ENCODE results near the gene CPNE2. TPM values are rescaled to one million over a fixed set of nuclear protein-coding genes. Genes with fewer than 3 reads are reported as not detected.
A peak's percentile ranks its signal among the peaks of the same experiment; 100 is the strongest.
"Not testable (repeated sequence)": the region's sequence is repeated elsewhere in the genome, so short reads cannot be mapped to it uniquely, and the experiment has no call there.

The CPNE2 gene
- total RNA-seq, 1 donor from 2014 or later = 9.9 TPM

GRCh38 chr16:57108432-57108831 lies 16.0 kb downstream of the CPNE2 start:
- DNase-seq (ENCODE audit: low spot score) = no peak
- Mint-ChIP-seq H3K36me3 (ENCODE audit: low read depth) (no peaks in the 10 kb centered on the region), H3K27ac (no peak overlapping the region), H3K4me3 (ENCODE audit: low read depth) (no peak overlapping the region), H3K9me3 (no peaks in the 10 kb centered on the region), H3K27me3 (ENCODE audit: low read depth) (no peaks in the 10 kb centered on the region), H3K4me1 (ENCODE audit: low read depth) (peaks cover 15% of the 10 kb centered on the region)
- intact Hi-C loops (cut with micrococcal nuclease) = no loop called here

GRCh38 chr16:57109259-57110105 lies 17.1 kb downstream of the CPNE2 start:
- intact Hi-C loops (cut with micrococcal nuclease); H3K27ac Mint-ChIP-seq; H3K36me3 Mint-ChIP-seq (ENCODE audit: low read depth); H3K27me3 Mint-ChIP-seq (ENCODE audit: low read depth); H3K4me3 Mint-ChIP-seq (ENCODE audit: low read depth); H3K9me3 Mint-ChIP-seq; DNase-seq (ENCODE audit: low spot score): not testable (repeated sequence)
- peaks cover 13% of the 10 kb centered on the region for H3K4me1 Mint-ChIP-seq (ENCODE audit: low read depth)

GRCh38 chr16:57110937-57111336 lies 18.6 kb downstream of the CPNE2 start:
- Mint-ChIP-seq H3K27me3 (ENCODE audit: low read depth) (no peaks in the 10 kb centered on the region), H3K27ac (no peak overlapping the region), H3K4me1 (ENCODE audit: low read depth) (peaks cover 7% of the 10 kb centered on the region), H3K9me3 (no peaks in the 10 kb centered on the region), H3K36me3 (ENCODE audit: low read depth) (no peaks in the 10 kb centered on the region), H3K4me3 (ENCODE audit: low read depth) (no peak overlapping the region)
- intact Hi-C loops (cut with micrococcal nuclease) = no loop called here
- no peak for DNase-seq (ENCODE audit: low spot score)

DNA sequence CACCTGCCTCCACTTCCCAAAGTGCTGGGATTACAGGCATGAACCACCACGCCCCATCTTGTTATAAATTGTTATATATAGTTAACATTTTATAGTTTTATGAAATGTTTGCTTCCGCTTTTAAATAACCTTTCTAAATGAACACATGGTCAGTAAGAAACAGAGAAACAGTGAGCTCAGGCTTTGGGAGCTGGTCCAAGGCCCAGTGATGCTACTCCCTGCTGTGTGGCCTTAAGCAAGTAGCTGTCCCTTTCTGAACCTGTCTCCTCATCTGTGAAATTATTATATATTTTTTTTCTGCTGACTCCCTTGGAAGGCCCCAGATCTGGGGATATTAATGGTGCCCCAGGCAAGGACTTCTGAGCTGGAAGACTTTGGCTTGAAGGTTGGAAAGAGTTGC lies 19.0 kb downstream of the CPNE2 start:
- H3K36me3 Mint-ChIP-seq (ENCODE audit: low read depth) = no peaks in the 10 kb centered on the region
- no peaks in the 10 kb centered on the region for H3K27me3 Mint-ChIP-seq (ENCODE audit: low read depth)
- H3K4me3 Mint-ChIP-seq (ENCODE audit: low read depth) = no peak overlapping the region
- intact Hi-C loops (cut with micrococcal nuclease) = no loop called here
- no peak for DNase-seq (ENCODE audit: low spot score)
- no peak overlapping the region for H3K27ac Mint-ChIP-seq
- peaks cover 5% of the 10 kb centered on the region for H3K4me1 Mint-ChIP-seq (ENCODE audit: low read depth)
- no peaks in the 10 kb centered on the region for H3K9me3 Mint-ChIP-seq

GRCh38 chr16:57112403-57113041 lies 20.1 kb downstream of the CPNE2 start:
- no peaks in the 10 kb centered on the region for H3K27me3 Mint-ChIP-seq (ENCODE audit: low read depth)
- intact Hi-C loops (cut with micrococcal nuclease) = no loop called here
- no peaks in the 10 kb centered on the region for H3K36me3 Mint-ChIP-seq (ENCODE audit: low read depth)
- H3K27ac Mint-ChIP-seq = no peak overlapping the region
- no peak overlapping the region for H3K4me3 Mint-ChIP-seq (ENCODE audit: low read depth)
- DNase-seq (ENCODE audit: low spot score) = no peak
- peaks cover 2% of the 10 kb centered on the region for H3K4me1 Mint-ChIP-seq (ENCODE audit: low read depth)
- H3K9me3 Mint-ChIP-seq = no peaks in the 10 kb centered on the region

GRCh38 chr16:57113042-57113453 lies 20.7 kb downstream of the CPNE2 start:
- Mint-ChIP-seq H3K27ac (no peak overlapping the region), H3K4me3 (ENCODE audit: low read depth) (no peak overlapping the region), H3K4me1 (ENCODE audit: low read depth) (no peaks in the 10 kb centered on the region), H3K36me3 (ENCODE audit: low read depth) (no peaks in the 10 kb centered on the region), H3K9me3 (no peaks in the 10 kb centered on the region), H3K27me3 (ENCODE audit: low read depth) (no peaks in the 10 kb centered on the region)
- no peak for DNase-seq (ENCODE audit: low spot score)
- intact Hi-C loops (cut with micrococcal nuclease) = no loop called here

- Mint-ChIP-seq H3K4me3 (ENCODE audit: low read depth) (no peak overlapping the region), H3K9me3 (no peaks in the 10 kb centered on the region), H3K36me3 (ENCODE audit: low read depth) (no peaks in the 10 kb centered on the region), H3K27ac (no peak overlapping the region), H3K4me1 (ENCODE audit: low read depth) (no peaks in the 10 kb centered on the region), H3K27me3 (ENCODE audit: low read depth) (no peaks in the 10 kb centered on the region)
- no peak for DNase-seq (ENCODE audit: low spot score)
- intact Hi-C loops (cut with micrococcal nuclease) = no loop called here
Measured at GRCh38 chr16:57113664-57114063, 21.3 kb downstream of the CPNE2 start.

DNA sequence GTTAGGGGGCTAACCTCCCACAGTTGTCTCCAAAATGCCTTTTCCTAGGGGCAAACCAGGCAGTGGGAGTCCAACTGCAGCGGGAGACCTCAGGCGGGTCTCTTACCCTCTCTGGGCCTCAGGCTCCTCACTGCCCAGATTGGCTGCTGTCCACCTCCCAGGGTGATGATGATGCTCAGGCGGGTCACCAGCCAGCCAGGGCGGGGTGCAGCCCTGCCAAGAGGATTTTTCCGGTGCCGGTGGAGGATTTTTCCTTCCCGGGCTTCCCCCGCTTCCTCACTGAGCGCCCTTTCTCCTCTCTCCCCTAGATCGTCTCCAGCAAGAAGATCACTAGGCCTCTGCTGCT lies 22.8 kb downstream of the CPNE2 start:
- DNase-seq (ENCODE audit: low spot score) = no peak
- H3K4me3 Mint-ChIP-seq (ENCODE audit: low read depth) = no peak overlapping the region
- H3K9me3 Mint-ChIP-seq = no peaks in the 10 kb centered on the region
- no peaks in the 10 kb centered on the region for H3K4me1 Mint-ChIP-seq (ENCODE audit: low read depth)
- intact Hi-C loops (cut with micrococcal nuclease) = no loop called here
- no peaks in the 10 kb centered on the region for H3K36me3 Mint-ChIP-seq (ENCODE audit: low read depth)
- H3K27ac Mint-ChIP-seq = no peak overlapping the region
- no peaks in the 10 kb centered on the region for H3K27me3 Mint-ChIP-seq (ENCODE audit: low read depth)

DNA sequence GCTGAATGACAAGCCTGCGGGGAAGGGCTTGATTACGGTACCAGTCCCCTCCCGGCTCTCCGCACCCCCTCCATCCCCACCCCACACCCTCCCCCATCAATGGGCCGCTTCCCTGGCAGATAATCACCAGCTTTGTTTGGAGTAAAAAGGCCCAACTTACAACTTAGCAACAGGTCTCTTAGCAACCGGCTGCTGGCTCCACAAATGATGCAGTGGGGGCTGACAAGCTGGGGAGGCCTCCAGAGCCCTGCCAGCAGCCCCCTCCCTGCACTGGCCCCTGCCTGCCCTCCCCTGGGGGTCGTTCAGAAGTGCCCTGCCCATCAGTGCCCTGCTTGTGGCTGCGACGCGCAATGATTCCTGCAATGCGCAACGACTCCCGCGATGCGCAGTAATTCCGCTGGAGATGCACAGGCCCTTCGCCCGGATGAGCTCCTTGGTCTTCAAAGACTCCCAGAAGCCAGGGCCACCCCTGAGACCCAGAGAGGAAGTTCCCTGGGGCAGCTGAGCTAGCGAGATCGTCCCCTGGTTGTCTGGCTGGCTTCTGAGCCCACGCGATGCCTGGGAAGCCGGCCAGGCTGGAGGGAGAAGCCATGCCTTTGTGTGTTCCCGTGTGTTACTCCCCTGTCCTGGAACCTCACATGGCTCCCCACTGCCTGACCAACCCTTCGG lies 23.3 kb downstream of the CPNE2 start:
- Mint-ChIP-seq H3K36me3 (ENCODE audit: low read depth) (no peaks in the 10 kb centered on the region), H3K4me3 (ENCODE audit: low read depth) (no peak overlapping the region), H3K27ac (no peak overlapping the region), H3K9me3 (no peaks in the 10 kb centered on the region), H3K27me3 (ENCODE audit: low read depth) (no peaks in the 10 kb centered on the region), H3K4me1 (ENCODE audit: low read depth) (no peaks in the 10 kb centered on the region)
- intact Hi-C loops (cut with micrococcal nuclease) = no loop called here
- no peak for DNase-seq (ENCODE audit: low spot score)

DNA sequence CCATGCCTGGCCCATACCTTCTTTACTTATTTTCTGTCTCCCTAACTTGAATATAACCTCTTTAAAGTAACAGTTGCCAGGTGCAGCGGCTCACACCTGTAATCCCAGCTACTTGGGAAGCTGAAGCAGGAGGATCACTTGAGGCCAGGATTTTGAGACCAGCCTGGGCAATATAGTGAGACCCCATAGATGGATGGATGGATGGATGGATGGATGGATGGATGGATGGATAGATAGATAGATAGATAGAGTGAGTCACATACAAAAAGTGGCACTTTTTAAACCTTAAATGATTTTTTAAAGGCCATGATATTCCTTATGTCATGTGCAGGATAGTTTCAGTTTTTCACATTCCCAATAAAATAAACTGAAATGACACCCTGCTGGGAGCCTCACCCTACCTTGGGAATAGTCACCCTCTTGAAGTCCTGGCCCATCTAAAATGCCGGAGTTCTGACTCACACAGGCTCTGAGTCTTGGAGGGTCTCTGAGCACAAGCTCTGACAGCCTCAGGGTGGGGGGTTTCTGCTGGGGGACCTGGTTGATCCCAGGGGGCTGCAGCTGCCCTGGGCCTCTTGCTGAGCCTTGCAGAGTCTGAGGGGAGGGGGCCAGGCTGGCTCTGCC lies 26.2 kb downstream of the CPNE2 start:
- Mint-ChIP-seq H3K36me3 (ENCODE audit: low read depth) (no peaks in the 10 kb centered on the region), H3K4me3 (ENCODE audit: low read depth) (no peak overlapping the region), H3K27me3 (ENCODE audit: low read depth) (no peaks in the 10 kb centered on the region), H3K4me1 (ENCODE audit: low read depth) (no peaks in the 10 kb centered on the region), H3K9me3 (no peaks in the 10 kb centered on the region), H3K27ac (no peak overlapping the region)
- intact Hi-C loops (cut with micrococcal nuclease) = no loop called here
- no peak for DNase-seq (ENCODE audit: low spot score)

DNA sequence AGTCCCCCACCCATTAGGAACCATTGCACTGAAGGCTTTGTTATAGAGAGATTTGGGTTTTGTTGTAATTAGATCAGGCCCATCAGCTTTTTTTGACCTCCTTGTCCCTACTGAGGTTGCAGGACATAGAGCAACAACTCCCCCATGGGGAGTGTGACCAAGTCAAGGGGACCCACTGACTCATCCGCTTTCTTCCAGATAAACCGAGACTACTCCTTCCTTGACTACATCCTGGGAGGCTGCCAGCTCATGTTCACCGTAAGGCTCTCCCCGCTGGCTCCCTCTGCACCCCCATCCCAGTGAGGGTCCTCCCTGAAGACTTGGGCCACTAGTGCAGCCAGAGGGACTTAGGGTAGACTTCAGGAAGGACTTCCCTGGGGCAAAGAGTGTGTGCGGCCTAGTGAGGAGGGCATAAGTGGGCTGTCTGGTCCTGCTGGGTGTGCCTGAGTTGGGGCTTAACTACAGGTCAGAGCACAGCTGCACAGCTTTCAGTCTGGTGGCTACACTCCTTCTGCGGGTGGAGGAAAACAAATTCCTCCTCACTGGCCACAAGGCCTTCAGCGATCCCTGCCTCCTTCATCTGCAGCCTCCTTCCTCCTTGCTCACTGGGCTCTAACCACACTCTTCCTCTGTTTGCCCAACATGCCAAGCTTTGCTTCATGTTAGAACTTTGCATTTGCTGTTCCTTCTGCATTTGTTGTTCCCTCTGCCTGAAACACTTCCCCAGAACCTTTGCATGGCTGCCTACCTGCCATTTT lies 31.0 kb downstream of the CPNE2 start:
- no peaks in the 10 kb centered on the region for H3K9me3 Mint-ChIP-seq
- intact Hi-C loops (cut with micrococcal nuclease) = no loop called here
- no peaks in the 10 kb centered on the region for H3K36me3 Mint-ChIP-seq (ENCODE audit: low read depth)
- DNase-seq (ENCODE audit: low spot score) = no peak
- no peaks in the 10 kb centered on the region for H3K27me3 Mint-ChIP-seq (ENCODE audit: low read depth)
- H3K4me1 Mint-ChIP-seq (ENCODE audit: low read depth) = peaks cover 28% of the 10 kb centered on the region
- H3K4me3 Mint-ChIP-seq (ENCODE audit: low read depth) = no peak overlapping the region
- peak overlapping the region; percentile 44 for H3K27ac Mint-ChIP-seq

- H3K27ac Mint-ChIP-seq = peak overlapping the region; percentile 44
Measured at GRCh38 chr16:57123974-57124674, 31.7 kb downstream of the CPNE2 start.

More at GRCh38 chr16:57123974-57124674, 31.7 kb downstream of the CPNE2 start:
- H3K36me3 Mint-ChIP-seq (ENCODE audit: low read depth) = no peaks in the 10 kb centered on the region
- no peak overlapping the region for H3K4me3 Mint-ChIP-seq (ENCODE audit: low read depth)
- H3K27me3 Mint-ChIP-seq (ENCODE audit: low read depth) = no peaks in the 10 kb centered on the region
- intact Hi-C loops (cut with micrococcal nuclease) = no loop called here
- no peaks in the 10 kb centered on the region for H3K9me3 Mint-ChIP-seq
- H3K4me1 Mint-ChIP-seq (ENCODE audit: low read depth) = peaks cover 34% of the 10 kb centered on the region
- no peak for DNase-seq (ENCODE audit: low spot score)

All from activated T-helper 2 cell treated with anti-CD3 and anti-CD28 coated beads, Interferon-gamma antibody, Interleukin-2, Interleukin-4, amounts not matched to agents 10 μg/mL and 5 μg/mL and 100 μg/mL, durations not matched to agents 14 hours and 24 hours and 36 hours (primary cell).